Measurements from ENCODE around the gene LRP1B.

LRP1B gene

DNA sequence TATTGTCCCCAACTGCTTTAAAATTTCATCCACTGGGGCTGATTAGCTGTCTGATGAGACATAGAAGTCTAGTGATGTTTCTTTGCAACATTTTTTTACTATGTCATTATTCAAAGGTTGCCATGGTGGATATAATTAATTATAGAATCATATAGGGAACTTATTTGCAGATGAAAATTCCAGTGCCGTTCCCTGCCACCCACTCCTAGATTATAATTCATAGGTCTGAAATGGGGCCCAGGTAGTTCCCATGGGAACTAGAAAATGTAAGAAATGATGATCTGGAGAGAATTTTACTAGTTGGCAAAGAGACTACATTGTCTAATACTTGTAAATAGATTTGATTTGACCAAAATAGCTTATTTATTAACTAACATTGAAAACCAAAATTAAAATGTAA lies 1854.2 kb downstream of the LRP1B start:
- Histone ChIP-seq H3K9me3 (ENCODE audit: control insufficient read depth, low read length) (no peaks in the 10 kb centered on the region), H3K4me1 (ENCODE audit: control insufficient read depth, insufficient read depth, low read length) (no peaks in the 10 kb centered on the region), H3K4me3 (ENCODE audit: low read length) (no peak overlapping the region), H3K9ac (ENCODE audit: low read length) (no peak overlapping the region), H3K27me3 (replicated peaks; ENCODE audit: control insufficient read depth, insufficient read depth, low read length) (no peaks in the 10 kb centered on the region), H3K36me3 (ENCODE audit: control insufficient read depth, insufficient read depth, low read length, severe bottlenecking) (no peaks in the 10 kb centered on the region)
- no peak for DNase-seq (ENCODE audit: low read depth)

DNA sequence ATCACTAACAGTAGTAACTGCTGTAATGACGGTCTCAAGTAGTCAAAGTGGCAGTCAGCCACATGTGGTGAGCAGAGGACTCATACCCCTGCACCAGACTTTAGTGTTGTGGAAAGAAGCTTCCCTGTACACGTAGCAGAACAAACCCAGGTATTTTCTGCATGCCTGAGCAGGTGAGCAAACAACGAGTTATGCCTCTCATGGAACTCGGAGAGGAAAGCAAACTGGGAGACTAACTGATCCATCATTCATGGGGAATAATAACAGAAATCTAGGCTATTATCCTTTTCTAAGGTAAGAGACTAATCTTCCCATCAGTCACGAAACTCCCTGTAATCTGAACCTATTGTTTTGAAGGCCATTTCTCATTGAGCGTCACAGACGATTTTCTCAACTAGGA lies 1855.4 kb downstream of the LRP1B start:
- Histone ChIP-seq H3K4me1 (ENCODE audit: control insufficient read depth, insufficient read depth, low read length) (no peaks in the 10 kb centered on the region), H3K4me3 (ENCODE audit: low read length) (no peak overlapping the region), H3K9me3 (ENCODE audit: control insufficient read depth, low read length) (no peaks in the 10 kb centered on the region), H3K36me3 (ENCODE audit: control insufficient read depth, insufficient read depth, low read length, severe bottlenecking) (no peaks in the 10 kb centered on the region), H3K9ac (ENCODE audit: low read length) (no peak overlapping the region), H3K27me3 (replicated peaks; ENCODE audit: control insufficient read depth, insufficient read depth, low read length) (no peaks in the 10 kb centered on the region)
- DNase-seq (ENCODE audit: low read depth) = no peak

DNA sequence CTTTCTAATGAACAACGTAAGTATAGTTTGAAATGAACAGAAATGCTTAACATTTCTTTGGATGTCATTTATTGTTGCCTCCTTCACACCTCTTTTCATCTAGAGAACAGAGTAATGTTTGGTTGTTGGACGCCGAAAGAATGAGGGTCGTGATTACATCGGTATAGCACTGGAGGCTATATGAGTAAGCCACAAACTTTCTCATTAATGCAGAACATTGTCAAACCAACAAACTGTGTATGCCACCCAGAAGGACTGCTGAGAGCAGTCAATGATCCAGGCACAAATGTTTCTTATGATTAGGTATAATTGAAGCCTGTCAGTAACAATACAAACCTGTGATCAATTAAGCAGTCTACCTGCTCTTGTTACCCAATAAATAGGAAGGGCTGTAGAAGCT lies 1855.9 kb downstream of the LRP1B start:
- H3K9ac ChIP-seq (ENCODE audit: low read length) = no peak overlapping the region
- H3K36me3 ChIP-seq (ENCODE audit: control insufficient read depth, insufficient read depth, low read length, severe bottlenecking) = no peaks in the 10 kb centered on the region
- H3K4me1 ChIP-seq (ENCODE audit: control insufficient read depth, insufficient read depth, low read length) = no peaks in the 10 kb centered on the region
- DNase-seq (ENCODE audit: low read depth) = peak; percentile 11
- no peaks in the 10 kb centered on the region for H3K27me3 ChIP-seq (replicated peaks; ENCODE audit: control insufficient read depth, insufficient read depth, low read length)
- no peaks in the 10 kb centered on the region for H3K9me3 ChIP-seq (ENCODE audit: control insufficient read depth, low read length)
- H3K4me3 ChIP-seq (ENCODE audit: low read length) = no peak overlapping the region

DNA sequence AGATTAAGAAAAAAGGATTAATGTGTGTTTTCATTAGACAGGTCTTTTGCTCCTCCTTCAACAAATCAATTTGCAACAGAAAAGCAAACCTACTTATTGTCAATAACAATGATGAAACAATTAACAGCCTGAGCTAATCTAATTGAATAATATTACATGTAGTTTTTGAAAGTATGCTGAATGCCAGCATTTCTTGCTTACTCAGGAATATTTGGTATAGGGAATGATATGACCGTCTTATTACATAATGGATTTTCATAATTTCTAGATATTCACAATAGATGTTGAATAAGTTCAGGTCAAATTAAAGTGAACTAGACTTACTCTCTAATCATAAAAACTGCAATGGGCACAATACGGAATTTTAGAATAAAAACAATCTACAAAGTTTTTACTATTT lies 1856.9 kb downstream of the LRP1B start:
- Histone ChIP-seq H3K4me3 (ENCODE audit: low read length) (no peak overlapping the region), H3K9me3 (ENCODE audit: control insufficient read depth, low read length) (no peaks in the 10 kb centered on the region), H3K4me1 (ENCODE audit: control insufficient read depth, insufficient read depth, low read length) (no peaks in the 10 kb centered on the region), H3K27me3 (replicated peaks; ENCODE audit: control insufficient read depth, insufficient read depth, low read length) (no peaks in the 10 kb centered on the region), H3K9ac (ENCODE audit: low read length) (no peak overlapping the region), H3K36me3 (ENCODE audit: control insufficient read depth, insufficient read depth, low read length, severe bottlenecking) (no peaks in the 10 kb centered on the region)
- no peak for DNase-seq (ENCODE audit: low read depth)

DNA sequence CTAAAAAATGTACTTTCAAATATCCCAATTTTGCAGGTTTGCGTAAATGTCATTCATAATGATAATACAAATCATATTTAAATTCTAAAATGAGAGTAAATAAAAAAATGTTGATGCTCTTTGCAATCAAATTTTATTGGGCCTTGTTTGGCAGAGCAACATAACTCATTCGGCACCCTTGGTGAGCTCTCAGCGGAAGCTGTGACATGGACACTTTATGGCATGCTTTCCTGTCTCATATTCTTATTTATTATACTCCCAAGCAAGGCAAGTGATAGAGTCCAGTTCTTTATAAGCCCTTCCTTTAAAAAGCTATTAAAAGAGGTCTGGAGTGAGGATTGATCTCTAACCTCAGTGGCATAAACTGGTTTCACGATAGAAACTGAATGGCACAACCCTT lies 1857.4 kb downstream of the LRP1B start:
- H3K9ac ChIP-seq (ENCODE audit: low read length) = no peak overlapping the region
- no peaks in the 10 kb centered on the region for H3K27me3 ChIP-seq (replicated peaks; ENCODE audit: control insufficient read depth, insufficient read depth, low read length)
- H3K4me3 ChIP-seq (ENCODE audit: low read length) = no peak overlapping the region
- no peaks in the 10 kb centered on the region for H3K4me1 ChIP-seq (ENCODE audit: control insufficient read depth, insufficient read depth, low read length)
- H3K9me3 ChIP-seq (ENCODE audit: control insufficient read depth, low read length) = no peaks in the 10 kb centered on the region
- DNase-seq (ENCODE audit: low read depth) = no peak
- no peaks in the 10 kb centered on the region for H3K36me3 ChIP-seq (ENCODE audit: control insufficient read depth, insufficient read depth, low read length, severe bottlenecking)

DNA sequence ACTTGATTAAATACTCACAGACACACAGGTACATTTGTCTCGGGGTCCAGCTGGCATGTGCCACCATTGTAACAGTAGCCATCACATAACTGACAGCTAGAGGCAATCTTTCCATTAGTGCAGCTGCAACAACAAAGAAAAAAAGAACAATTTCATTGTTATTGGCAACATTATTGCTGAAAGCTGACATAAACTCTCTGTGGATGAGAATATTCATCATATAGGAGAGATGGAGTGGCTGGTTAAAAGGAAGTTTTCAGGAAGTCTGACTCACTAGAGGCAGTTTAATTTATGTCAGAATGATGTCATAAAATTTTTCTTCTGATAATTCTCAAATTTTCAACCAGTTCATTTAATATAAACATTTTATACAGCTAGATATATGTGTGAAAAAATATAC lies 1860.6 kb downstream of the LRP1B start:
- H3K27me3 ChIP-seq (replicated peaks; ENCODE audit: control insufficient read depth, insufficient read depth, low read length) = no peaks in the 10 kb centered on the region
- H3K9me3 ChIP-seq (ENCODE audit: control insufficient read depth, low read length) = no peaks in the 10 kb centered on the region
- no peaks in the 10 kb centered on the region for H3K36me3 ChIP-seq (ENCODE audit: control insufficient read depth, insufficient read depth, low read length, severe bottlenecking)
- H3K4me3 ChIP-seq (ENCODE audit: low read length) = no peak overlapping the region
- no peak for DNase-seq (ENCODE audit: low read depth)
- no peak overlapping the region for H3K9ac ChIP-seq (ENCODE audit: low read length)
- no peaks in the 10 kb centered on the region for H3K4me1 ChIP-seq (ENCODE audit: control insufficient read depth, insufficient read depth, low read length)

DNA sequence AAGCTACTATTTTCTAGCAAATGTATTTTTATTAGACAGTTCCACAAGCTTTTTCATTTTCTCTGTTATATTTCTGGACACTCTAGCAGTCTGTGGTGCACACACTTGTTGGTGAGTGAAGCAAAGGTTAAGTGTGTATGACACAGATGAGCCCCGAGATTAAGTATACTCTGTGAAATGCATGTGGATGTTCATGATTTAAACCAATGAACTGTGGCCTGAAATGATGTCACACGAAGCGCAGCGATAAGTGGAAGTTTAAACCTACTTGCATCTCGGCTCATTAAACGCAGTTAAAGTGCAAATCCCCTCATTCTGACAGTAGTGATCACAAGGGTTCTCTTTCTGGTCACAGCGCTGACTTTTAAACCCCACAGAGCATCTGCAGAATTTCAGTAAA lies 1861.8 kb downstream of the LRP1B start:
- H3K9me3 ChIP-seq (ENCODE audit: control insufficient read depth, low read length) = no peaks in the 10 kb centered on the region
- DNase-seq (ENCODE audit: low read depth) = no peak
- no peak overlapping the region for H3K4me3 ChIP-seq (ENCODE audit: low read length)
- no peaks in the 10 kb centered on the region for H3K27me3 ChIP-seq (replicated peaks; ENCODE audit: control insufficient read depth, insufficient read depth, low read length)
- no peaks in the 10 kb centered on the region for H3K4me1 ChIP-seq (ENCODE audit: control insufficient read depth, insufficient read depth, low read length)
- no peak overlapping the region for H3K9ac ChIP-seq (ENCODE audit: low read length)
- no peaks in the 10 kb centered on the region for H3K36me3 ChIP-seq (ENCODE audit: control insufficient read depth, insufficient read depth, low read length, severe bottlenecking)

DNA sequence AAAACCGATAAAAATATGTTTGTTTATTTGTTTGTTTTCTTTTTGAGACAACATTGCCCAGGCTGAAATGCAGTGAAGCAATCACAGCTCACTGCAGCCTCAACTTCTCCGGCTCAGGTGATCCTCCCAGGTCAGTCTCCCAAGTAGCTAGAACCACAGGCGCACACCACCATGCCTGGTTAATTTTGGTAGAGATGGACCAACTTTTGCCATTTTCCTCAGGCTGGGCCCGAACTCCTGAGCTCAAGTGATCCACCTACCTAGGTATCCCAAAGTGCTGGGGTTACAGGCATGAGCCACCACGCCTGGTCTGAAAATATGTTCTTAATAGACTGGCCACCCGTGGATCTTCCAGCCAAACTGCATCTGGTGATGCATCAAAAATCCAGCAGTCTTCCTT lies 1867.9 kb downstream of the LRP1B start:
- Histone ChIP-seq H3K4me3 (ENCODE audit: low read length) (no peak overlapping the region), H3K9me3 (ENCODE audit: control insufficient read depth, low read length) (no peaks in the 10 kb centered on the region), H3K9ac (ENCODE audit: low read length) (no peak overlapping the region), H3K4me1 (ENCODE audit: control insufficient read depth, insufficient read depth, low read length) (no peaks in the 10 kb centered on the region), H3K36me3 (ENCODE audit: control insufficient read depth, insufficient read depth, low read length, severe bottlenecking) (no peaks in the 10 kb centered on the region), H3K27me3 (replicated peaks; ENCODE audit: control insufficient read depth, insufficient read depth, low read length) (no peaks in the 10 kb centered on the region)
- DNase-seq (ENCODE audit: low read depth) = no peak

DNA sequence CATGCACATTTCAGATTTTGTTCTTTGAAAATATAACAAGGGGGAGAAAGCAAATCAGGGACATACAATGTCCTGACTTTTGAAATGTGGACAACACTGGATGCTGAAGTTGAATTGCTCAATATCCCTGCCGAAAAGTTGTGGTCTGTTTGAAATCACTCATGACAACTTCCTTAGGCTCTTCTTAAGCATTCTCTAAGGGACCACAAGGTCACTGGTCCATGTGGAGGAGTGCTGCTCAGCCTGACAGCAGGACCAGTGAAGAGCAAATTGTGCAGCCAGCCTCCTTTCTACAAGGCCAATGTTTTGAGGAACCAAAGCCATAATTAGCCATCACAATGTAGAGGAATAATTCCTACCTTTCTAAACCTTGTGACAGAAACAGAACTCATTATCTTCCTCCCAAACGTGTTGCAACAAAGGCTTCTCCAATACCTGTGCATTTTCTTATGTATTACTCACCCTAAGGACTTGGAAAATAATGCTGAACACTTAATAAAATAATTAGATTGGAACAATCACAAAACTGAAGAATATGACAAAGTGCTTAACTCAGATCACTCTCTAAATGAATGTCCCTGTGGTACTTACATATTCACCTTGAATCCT lies 1873.0 kb downstream of the LRP1B start:
- H3K9ac ChIP-seq (ENCODE audit: low read length) = no peak overlapping the region
- H3K9me3 ChIP-seq (ENCODE audit: control insufficient read depth, low read length) = no peaks in the 10 kb centered on the region
- no peak overlapping the region for H3K4me3 ChIP-seq (ENCODE audit: low read length)
- DNase-seq (ENCODE audit: low read depth) = peak; percentile 14
- H3K27me3 ChIP-seq (replicated peaks; ENCODE audit: control insufficient read depth, insufficient read depth, low read length) = no peaks in the 10 kb centered on the region
- peaks cover 7% of the 10 kb centered on the region for H3K4me1 ChIP-seq (ENCODE audit: control insufficient read depth, insufficient read depth, low read length)
- H3K36me3 ChIP-seq (ENCODE audit: control insufficient read depth, insufficient read depth, low read length, severe bottlenecking) = no peaks in the 10 kb centered on the region

DNA sequence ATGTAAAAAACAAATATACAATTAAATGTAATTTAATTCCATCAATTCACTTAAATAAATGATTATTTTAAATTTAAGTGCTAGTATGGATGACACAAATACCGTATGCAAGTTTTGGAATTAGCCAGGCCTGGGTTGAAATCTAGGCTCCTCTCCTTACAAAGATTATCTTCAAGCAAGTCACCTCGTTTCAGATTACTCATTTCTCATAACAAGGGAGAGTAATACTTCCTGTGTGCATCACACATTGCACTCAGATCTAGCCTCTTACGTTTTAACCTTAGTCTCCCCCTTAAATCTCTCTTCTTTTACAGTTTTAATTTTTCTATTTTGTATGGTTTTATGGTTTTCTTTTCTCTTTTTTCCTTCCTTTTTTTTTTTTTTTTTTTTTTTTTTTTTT lies 1874.7 kb downstream of the LRP1B start:
- DNase-seq (ENCODE audit: low read depth) = no peak
- Histone ChIP-seq H3K4me3 (ENCODE audit: low read length) (no peak overlapping the region), H3K4me1 (ENCODE audit: control insufficient read depth, insufficient read depth, low read length) (peaks cover 7% of the 10 kb centered on the region), H3K9ac (ENCODE audit: low read length) (no peak overlapping the region), H3K27me3 (replicated peaks; ENCODE audit: control insufficient read depth, insufficient read depth, low read length) (no peaks in the 10 kb centered on the region), H3K36me3 (ENCODE audit: control insufficient read depth, insufficient read depth, low read length, severe bottlenecking) (no peaks in the 10 kb centered on the region), H3K9me3 (ENCODE audit: control insufficient read depth, low read length) (no peaks in the 10 kb centered on the region)

DNA sequence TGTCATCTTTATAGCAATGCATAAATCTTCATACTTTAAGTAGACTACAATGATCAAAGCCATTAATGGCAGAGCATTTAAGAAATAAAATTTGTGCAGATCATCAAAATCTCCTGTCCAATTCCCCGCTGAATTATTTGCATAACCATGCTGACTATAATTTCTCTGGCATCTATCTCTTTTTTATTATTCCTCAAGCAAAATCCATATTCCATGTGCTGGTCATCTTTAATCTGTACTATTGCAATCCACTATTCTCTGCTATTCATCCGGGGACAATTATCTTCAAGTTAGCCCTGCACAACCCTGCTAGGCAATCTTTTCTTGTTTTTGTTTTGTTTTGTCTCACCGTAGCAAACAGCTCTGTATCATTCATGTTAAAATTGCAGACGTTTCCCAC lies 1881.0 kb downstream of the LRP1B start:
- Histone ChIP-seq H3K4me3 (ENCODE audit: low read length) (no peak overlapping the region), H3K4me1 (ENCODE audit: control insufficient read depth, insufficient read depth, low read length) (peaks cover 46% of the 10 kb centered on the region), H3K27me3 (replicated peaks; ENCODE audit: control insufficient read depth, insufficient read depth, low read length) (no peaks in the 10 kb centered on the region), H3K9ac (ENCODE audit: low read length) (peak overlapping the region; percentile 15), H3K36me3 (ENCODE audit: control insufficient read depth, insufficient read depth, low read length, severe bottlenecking) (no peaks in the 10 kb centered on the region), H3K9me3 (ENCODE audit: control insufficient read depth, low read length) (no peaks in the 10 kb centered on the region)
- no peak for DNase-seq (ENCODE audit: low read depth)

DNA sequence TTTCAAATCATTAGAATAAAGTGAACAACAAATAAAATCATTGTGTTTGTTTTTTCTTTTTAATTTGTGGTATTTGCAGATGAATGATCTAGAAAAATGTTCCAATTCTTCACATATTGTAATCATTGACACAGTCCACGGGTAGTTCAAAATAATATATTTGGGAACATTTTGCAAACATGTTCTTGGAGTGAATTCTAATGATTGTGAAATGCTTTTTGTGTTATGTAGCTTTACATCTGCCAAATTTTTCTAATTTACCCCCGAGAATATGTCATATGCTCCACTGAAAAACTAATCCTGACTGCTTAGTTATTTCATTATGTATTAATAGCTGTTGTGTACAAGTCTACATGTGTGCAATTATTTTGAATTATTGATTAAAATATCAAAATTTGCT lies 1882.2 kb downstream of the LRP1B start:
- Histone ChIP-seq H3K36me3 (ENCODE audit: control insufficient read depth, insufficient read depth, low read length, severe bottlenecking) (no peaks in the 10 kb centered on the region), H3K27me3 (replicated peaks; ENCODE audit: control insufficient read depth, insufficient read depth, low read length) (no peaks in the 10 kb centered on the region), H3K9ac (ENCODE audit: low read length) (peak overlapping the region; percentile 76), H3K4me1 (ENCODE audit: control insufficient read depth, insufficient read depth, low read length) (peaks cover 46% of the 10 kb centered on the region), H3K9me3 (ENCODE audit: control insufficient read depth, low read length) (no peaks in the 10 kb centered on the region), H3K4me3 (ENCODE audit: low read length) (peak overlapping the region; percentile 78)
- DNase-seq (ENCODE audit: low read depth) = peak; percentile 60
